Esophagus muscularis mucosa (tissue), 3 donors: Measurements from ENCODE around the gene ZFHX3.

ENCODE experiments used
- CTCF ChIP-seq, 3 experiments: fragments of 200-600 bp in 2 of 3; fragments of 450-650 bp in 1 of 3; sonication (generic) in 2 of 3; IDR thresholded peaks; one replicate each; pipeline ENCODE4 v1.5.1; 2017 to 2019; ENCODE audit warnings: antibody characterized with exemption in 3 of 3, mild to moderate bottlenecking in 2 of 3, moderate library complexity in 1 of 3
- POLR2A ChIP-seq: fragments of 450-650 bp; IDR thresholded peaks from one replicate; pipeline ENCODE4 v1.6.1; 2017; ENCODE audit warnings: antibody characterized with exemption, moderate library complexity, mild to moderate bottlenecking, low read depth

GRCh38 chr16:72760581-72760980, 287.3 kb downstream of the ZFHX3 start:
- TF ChIP-seq CTCF (IDR thresholded peaks at IDR 0.05) (no peak), POLR2A (no peak)
